Caco-2 (cell line): ENCODE data around the gene ST8SIA6. TPM values are rescaled to one million over a fixed set of nuclear protein-coding genes. Genes with fewer than 3 reads are reported as not detected.

Experiments used
- BruUV-seq: library from RNA; stranded (reverse); fragments of 400-500 nt; replicated peaks from 2 replicates; lab custom pipeline; 2021; lab: Mats Ljungman, UMichigan
- CTCF ChIA-PET: fragments of 300-600 bp; sonication (Branson Sonifier 250); formaldehyde crosslinking; loops from one replicate; lab custom pipeline; 2022; ENCODE audit warnings: antibody characterized with exemption; lab: Charles Lee
- POLR2A ChIA-PET: fragments of 300-600 bp; sonication (Branson Sonifier 250); formaldehyde crosslinking; loops from one replicate; lab custom pipeline; 2022; ENCODE audit warnings: antibody characterized with exemption; lab: Charles Lee
- DNase-seq, 2 experiments: peaks; one replicate each; pipeline versions ENCODE4 v3.0.0 to v3.0.0-alpha.2; 2020 to 2022
- H3K27me3 ChIP-seq: replicated peaks from 2 replicates; pipeline ENCODE4 v1.6.0; 2011; ENCODE audit warnings: low read length; ENCODE audit not compliant: control insufficient read depth, insufficient read depth
- H3K36me3 ChIP-seq: 2 replicates; pipeline ENCODE4 v1.5.1; 2011; ENCODE audit warnings: low read length; ENCODE audit not compliant: control insufficient read depth, insufficient read depth
- H3K4me1 ChIP-seq: fragments of 250-450 bp; sonication (Bioruptor Pico); 2 replicates; pipeline ENCODE4 v1.5.1; 2020; ENCODE audit warnings: mild to moderate bottlenecking
- H3K4me3 ChIP-seq: 2 replicates; pipeline ENCODE4 v1.5.1; 2011; ENCODE audit warnings: low read depth, mild to moderate bottlenecking, control low read depth, low read length
- H3K9me3 ChIP-seq: fragments of 250-450 bp; sonication (Bioruptor Pico); 2 replicates; pipeline ENCODE4 v1.5.1; 2020; ENCODE audit warnings: mild to moderate bottlenecking, moderate library complexity
- H3K27ac Mint-ChIP-seq: one replicate; pipeline ENCODE4 v1.8.0; 2022; ENCODE audit warnings: mixed read lengths; ENCODE audit not compliant: unreplicated experiment
- H3K27me3 Mint-ChIP-seq: one replicate; pipeline ENCODE4 v1.8.0; 2022; ENCODE audit warnings: mixed read lengths; ENCODE audit not compliant: insufficient read depth, unreplicated experiment
- H3K36me3 Mint-ChIP-seq: one replicate; pipeline ENCODE4 v1.8.0; 2022; ENCODE audit warnings: mild to moderate bottlenecking, mixed read lengths; ENCODE audit not compliant: insufficient read depth, unreplicated experiment
- H3K4me1 Mint-ChIP-seq: one replicate; pipeline ENCODE4 v1.8.0; 2022; ENCODE audit warnings: low read depth, mixed read lengths; ENCODE audit not compliant: unreplicated experiment
- H3K4me3 Mint-ChIP-seq: one replicate; pipeline ENCODE4 v1.8.0; 2022; ENCODE audit warnings: mild to moderate bottlenecking, moderate library complexity, mixed read lengths; ENCODE audit not compliant: unreplicated experiment
- H3K9me3 Mint-ChIP-seq: one replicate; pipeline ENCODE4 v1.8.0; 2022; ENCODE audit warnings: mixed read lengths; ENCODE audit not compliant: unreplicated experiment
- CTCF ChIP-seq, 2 experiments: fragments of 200-600 bp in 1 of 2; IDR thresholded peaks; 1 replicate in 1 of 2; 2 replicates in 1 of 2; pipeline versions ENCODE4 v1.5.1 to v1.8.0; 2011 to 2022; ENCODE audit warnings: antibody characterized with exemption in 1 of 2, control low read depth in 1 of 2, inconsistent platforms in 1 of 2, low read depth in 1 of 2, low read length in 1 of 2, mild to moderate bottlenecking in 1 of 2, moderate library complexity in 1 of 2; ENCODE audit not compliant: insufficient read depth in 1 of 2, severe bottlenecking in 1 of 2, unreplicated experiment in 1 of 2
- intact Hi-C: fragments of 100-400 bp; cut with micrococcal nuclease; formaldehyde crosslinking; loops from one replicate; pipeline ENCODE4 v1.10.0; 2022; ENCODE audit not compliant: unreplicated experiment
- total RNA-seq: library from RNA; stranded (reverse); gene quantifications from 2 replicates; pipeline ENCODE4 v1.2.3, GENCODE V29; 2022

The ST8SIA6 gene
- total RNA-seq, 1 experiment from 2014 or later: 0.16 TPM

GRCh38 chr10:17473228-17473950 is 19.0 kb upstream of the ST8SIA6 start:
- DNase-seq: no peak
- H3K4me1 ChIP-seq: no peaks in the 10 kb centered on the region
- Mint-ChIP-seq H3K27me3 (peaks cover 13% of the 10 kb centered on the region), H3K9me3 (no peaks in the 10 kb centered on the region), H3K4me3 (no peak overlapping the region), H3K36me3 (no peaks in the 10 kb centered on the region), H3K27ac (no peak overlapping the region), H3K4me1 (no peaks in the 10 kb centered on the region)
- intact Hi-C loops: no loop called here
- TF ChIP-seq CTCF (IDR thresholded peaks at IDR 0.05; ENCODE audit: insufficient read depth in 1 of 2, low read depth in 1 of 2, low read length in 1 of 2, severe bottlenecking in 1 of 2, unreplicated experiment in 1 of 2): no peak
- H3K36me3 ChIP-seq: no peaks in the 10 kb centered on the region
- ChIA-PET POLR2A (no interaction called here), CTCF (interaction anchor here (0.5 kb wide), 1 partner anchor 1215 kb away, joined by 5 read pairs; no protein-coding TSS in a partner anchor)
- no peak overlapping the region for H3K4me3 ChIP-seq
- no peaks in the 10 kb centered on the region for H3K9me3 ChIP-seq
- H3K27me3 ChIP-seq: no peaks in the 10 kb centered on the region
- BruUV-seq: no TSS peak

GRCh38 chr10:17472481-17473227 is 18.3 kb upstream of the ST8SIA6 start:
- Mint-ChIP-seq H3K27ac (no peak overlapping the region), H3K27me3 (peaks cover 12% of the 10 kb centered on the region), H3K36me3 (no peaks in the 10 kb centered on the region), H3K4me1 (no peaks in the 10 kb centered on the region), H3K4me3 (no peak overlapping the region), H3K9me3 (no peaks in the 10 kb centered on the region)
- Histone ChIP-seq H3K4me3 (no peak overlapping the region), H3K27me3 (no peaks in the 10 kb centered on the region), H3K9me3 (no peaks in the 10 kb centered on the region), H3K36me3 (no peaks in the 10 kb centered on the region), H3K4me1 (no peaks in the 10 kb centered on the region)
- ChIA-PET POLR2A (interaction anchor here (0.5 kb wide), 1 partner anchor 1950 kb away, joined by 4 read pairs; no protein-coding TSS in a partner anchor), CTCF (interaction anchor here (0.6 kb wide), 1 partner anchor 63 kb away, joined by 3 read pairs; no protein-coding TSS in a partner anchor)
- intact Hi-C loops: no loop called here
- no TSS peak for BruUV-seq
- TF ChIP-seq CTCF (IDR thresholded peaks at IDR 0.05; ENCODE audit: insufficient read depth in 1 of 2, low read depth in 1 of 2, low read length in 1 of 2, severe bottlenecking in 1 of 2, unreplicated experiment in 1 of 2): no peak
- no peak for DNase-seq

GRCh38 chr10:17470246-17470645 is 15.9 kb upstream of the ST8SIA6 start:
- Histone ChIP-seq H3K27me3 (no peaks in the 10 kb centered on the region), H3K9me3 (no peaks in the 10 kb centered on the region), H3K4me1 (no peaks in the 10 kb centered on the region), H3K4me3 (no peak overlapping the region), H3K36me3 (no peaks in the 10 kb centered on the region)
- POLR2A ChIA-PET: no interaction called here
- BruUV-seq: no TSS peak
- DNase-seq: no peak
- Mint-ChIP-seq H3K4me3 (no peak overlapping the region), H3K9me3 (no peaks in the 10 kb centered on the region), H3K27ac (no peak overlapping the region), H3K36me3 (no peaks in the 10 kb centered on the region), H3K4me1 (no peaks in the 10 kb centered on the region), H3K27me3 (peaks cover 5% of the 10 kb centered on the region)
- intact Hi-C loops: no loop called here
- no peak for TF ChIP-seq CTCF (IDR thresholded peaks at IDR 0.05; ENCODE audit: insufficient read depth in 1 of 2, low read depth in 1 of 2, low read length in 1 of 2, severe bottlenecking in 1 of 2, unreplicated experiment in 1 of 2)
- CTCF ChIA-PET: no interaction called here
